GM19467 (cell line): ENCODE measurements around the gene TRAPPC2B.

Source experiments
- ATAC-seq: cut with Tn5 transposase; IDR thresholded peaks from one replicate; pipeline ENCODE4 v1.9.1; 2021; ENCODE audit warnings: mild to moderate bottlenecking, moderate library complexity; ENCODE audit not compliant: unreplicated experiment

Gene TRAPPC2B

DNA sequence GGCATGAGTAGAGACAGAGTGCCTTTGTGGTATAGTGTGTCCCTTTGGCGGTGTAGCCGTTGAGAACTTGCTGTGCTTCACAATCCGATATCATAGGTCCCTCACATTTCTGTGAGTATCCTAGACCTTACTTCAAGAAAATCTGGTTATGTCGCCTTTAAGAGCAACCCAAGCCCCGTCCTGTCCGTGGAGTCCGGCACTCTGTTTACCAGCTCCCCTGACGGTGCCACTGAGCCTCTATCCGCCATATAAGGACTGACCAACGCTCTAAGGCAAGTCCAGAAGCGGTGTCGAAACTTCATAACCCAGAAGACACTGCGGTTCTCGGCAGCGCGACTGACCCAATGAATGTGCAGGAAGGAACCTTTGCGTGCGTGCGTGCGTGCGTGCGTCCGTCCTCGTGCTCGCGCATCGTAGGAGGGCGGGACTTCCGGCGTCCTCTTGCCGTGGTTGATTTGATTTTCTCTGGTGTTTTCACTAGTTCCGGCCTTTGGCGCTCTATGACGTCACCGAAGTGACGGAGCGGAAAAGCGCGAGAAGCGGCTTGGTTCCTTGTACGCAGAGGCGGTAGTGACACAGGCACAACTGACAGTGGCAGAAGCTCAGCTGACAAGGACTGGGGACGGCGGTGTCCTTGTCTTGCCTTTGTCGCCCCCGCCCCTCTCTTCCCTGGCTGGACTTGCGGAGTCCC is at the start of gene TRAPPC2B, which contains the start of gene ZNF547:
TRAPPC2B (plus strand) TSS at position 555 of the 691 bp plus-strand sequence. CDS start 1,283 bp downstream, outside the sequence.
ZNF547 (plus strand) TSS at position 555 of the 691 bp plus-strand sequence. CDS start 5,005 bp downstream, outside the sequence.
- ATAC-seq = peak; percentile 82

DNA sequence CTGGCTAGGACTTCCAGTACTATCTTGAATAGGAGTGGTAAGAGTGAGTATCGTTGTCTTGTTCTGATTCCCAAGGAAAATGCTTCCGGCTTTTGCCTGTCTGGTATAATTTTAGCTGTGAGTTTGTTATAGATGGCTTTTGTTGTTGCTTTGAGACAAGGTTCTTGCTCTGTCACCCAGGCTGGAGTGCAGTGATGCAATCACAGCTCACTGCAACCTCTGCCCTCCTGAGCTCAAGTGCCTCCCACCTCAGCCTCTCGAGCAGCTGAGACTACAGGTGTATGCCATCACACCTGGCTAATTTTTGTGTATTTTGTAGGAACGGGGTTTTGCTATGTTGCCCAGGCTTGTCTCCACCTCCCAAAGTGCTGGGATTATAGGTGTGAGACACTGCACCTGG is 49.2 kb upstream of the TRAPPC2B start:
- no peak for ATAC-seq

DNA sequence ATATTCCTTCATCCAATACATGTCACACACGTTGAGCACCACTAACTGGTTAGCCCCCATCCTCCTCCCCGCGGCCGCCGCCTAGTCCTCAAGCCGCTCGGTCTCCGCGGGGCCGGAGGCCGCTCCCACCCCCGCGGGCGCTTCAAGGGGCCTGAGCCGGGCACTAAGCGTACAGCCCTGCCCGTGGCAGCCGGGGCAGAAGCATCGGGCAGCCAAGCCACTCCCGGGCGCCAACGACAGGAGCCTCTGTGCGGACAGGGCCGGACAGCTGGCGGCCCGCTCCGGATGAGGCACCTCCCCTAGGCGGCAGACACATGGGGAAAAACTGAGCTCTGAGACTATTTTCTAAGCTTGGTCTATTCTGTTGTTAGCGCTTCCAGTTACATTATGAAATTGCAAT is 45.8 kb upstream of the TRAPPC2B start:
- no peak for ATAC-seq

DNA sequence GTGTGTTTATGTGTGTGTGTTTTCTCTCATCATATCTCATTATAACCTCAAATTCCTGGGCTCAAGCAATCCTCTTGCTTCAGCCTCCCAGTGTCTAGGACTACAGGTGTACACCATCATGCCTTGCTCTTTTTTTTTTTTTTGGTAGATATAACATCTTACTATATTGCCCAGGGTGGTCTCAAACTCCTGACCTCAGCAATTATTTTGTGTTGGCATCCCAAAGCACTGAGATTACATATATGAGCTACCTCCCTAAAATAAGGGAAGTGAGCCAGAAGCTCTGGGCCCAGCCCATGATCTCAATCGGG is 43.5 kb upstream of the TRAPPC2B start:
- ATAC-seq = peak; percentile 20

DNA sequence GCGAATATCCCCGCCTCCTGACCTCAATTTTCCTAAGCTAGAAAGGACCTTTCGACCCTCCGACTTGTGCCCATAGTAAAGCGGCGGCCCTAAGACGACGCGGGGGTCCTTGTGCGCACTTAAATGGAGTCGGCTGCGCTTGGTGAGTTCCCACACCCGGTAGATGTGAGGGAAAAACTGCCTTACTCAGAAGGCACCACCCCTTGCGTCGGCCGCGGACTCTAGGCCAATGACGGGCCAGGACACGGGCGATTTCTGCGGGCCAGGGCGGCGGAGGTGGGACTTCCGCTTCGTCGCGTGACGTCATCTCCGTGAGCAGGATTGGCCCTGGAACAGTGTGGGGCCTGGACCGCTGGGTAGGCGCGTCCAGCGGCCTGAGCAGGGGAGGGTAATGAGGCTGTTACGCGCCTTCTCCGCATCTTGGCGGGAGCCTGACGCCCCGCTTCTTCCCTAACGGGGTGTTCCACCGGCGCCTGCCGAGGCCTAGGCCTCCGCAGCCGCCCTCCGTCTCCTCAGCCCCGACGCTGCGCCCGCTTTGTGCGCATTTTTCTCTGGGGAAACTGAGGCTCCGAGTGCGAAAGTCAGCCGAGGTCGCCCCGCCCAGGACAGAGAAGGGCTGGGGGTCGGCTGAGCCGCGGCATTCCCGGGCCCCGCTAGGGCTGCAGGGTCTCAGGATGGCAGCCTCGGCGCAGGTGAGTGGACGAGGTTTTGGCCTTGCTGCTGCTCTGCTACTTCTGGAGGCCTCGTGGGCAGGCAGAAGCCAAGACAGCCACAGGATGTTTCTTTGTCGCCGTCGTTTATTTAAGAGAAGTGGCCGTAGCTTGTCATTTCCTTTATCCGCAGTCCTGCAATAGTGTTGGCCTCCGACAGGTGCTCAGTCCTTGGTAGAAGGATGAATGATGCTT is 42.9 kb upstream of the TRAPPC2B start, which contains the start of gene ZNF543:
ZNF543 (plus strand) TSS at position 293 of the 905 bp plus-strand sequence; CDS start at position 675, 382 bp downstream.
- ATAC-seq = peak; percentile 94

DNA sequence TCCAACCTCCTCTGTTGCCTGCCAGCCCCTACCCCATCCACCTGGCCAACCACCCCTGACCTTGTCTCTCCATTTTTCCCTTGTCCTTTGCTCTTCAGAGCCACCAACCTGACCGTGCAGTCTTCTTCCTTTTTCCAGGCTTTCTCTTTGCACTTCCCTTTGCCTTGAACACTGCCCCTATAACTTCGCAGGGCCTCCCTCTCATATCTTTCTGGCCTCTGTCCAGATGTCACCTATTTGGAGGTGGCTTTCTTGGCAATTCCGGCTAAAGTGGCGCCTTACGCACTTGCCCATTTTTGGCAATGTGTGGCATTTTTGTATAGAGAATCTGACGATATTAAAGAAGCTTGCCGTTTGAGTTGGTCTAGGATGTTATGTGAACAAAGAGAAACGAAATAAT is 42.2 kb upstream of the TRAPPC2B start:
- ATAC-seq = no peak

DNA sequence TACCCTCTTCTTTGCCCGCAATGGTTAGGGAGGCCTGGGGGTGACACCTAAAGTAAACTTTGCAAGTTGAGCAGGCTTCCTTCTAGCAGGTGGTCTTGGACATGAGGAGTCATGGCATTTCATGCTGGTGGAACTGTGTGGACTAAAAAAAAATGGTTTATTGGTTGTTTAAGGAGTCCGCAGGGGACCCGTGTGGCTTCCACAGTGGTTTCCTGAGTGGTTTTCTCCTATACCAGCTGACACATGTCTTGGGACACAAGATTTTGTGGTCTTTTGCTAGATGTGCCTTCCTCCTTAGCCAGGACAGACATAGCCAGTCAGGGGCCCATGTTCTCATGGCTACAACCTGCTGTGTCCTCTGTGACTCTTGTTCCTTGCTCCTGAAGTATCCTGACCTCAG is 41.6 kb upstream of the TRAPPC2B start:
- ATAC-seq = no peak

DNA sequence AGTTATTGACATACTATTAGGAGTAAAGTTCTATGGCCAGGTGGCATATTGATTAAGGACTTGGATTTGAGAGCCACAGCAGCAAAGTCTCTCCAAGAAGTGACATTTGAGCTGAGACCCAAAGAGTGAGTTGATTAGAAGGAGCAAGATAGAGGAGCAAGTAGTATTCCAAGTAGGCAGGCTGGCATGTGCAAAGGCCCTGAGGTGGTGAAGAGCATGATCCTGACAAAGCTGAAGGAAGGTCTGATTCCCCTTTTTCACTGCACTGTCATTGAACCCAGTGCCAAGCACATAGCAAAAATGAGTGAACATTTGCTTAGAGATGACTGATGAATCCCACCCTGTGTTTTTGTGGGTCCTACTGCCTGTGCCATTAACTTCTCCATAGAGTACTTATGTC is 38.4 kb upstream of the TRAPPC2B start:
- ATAC-seq = no peak

DNA sequence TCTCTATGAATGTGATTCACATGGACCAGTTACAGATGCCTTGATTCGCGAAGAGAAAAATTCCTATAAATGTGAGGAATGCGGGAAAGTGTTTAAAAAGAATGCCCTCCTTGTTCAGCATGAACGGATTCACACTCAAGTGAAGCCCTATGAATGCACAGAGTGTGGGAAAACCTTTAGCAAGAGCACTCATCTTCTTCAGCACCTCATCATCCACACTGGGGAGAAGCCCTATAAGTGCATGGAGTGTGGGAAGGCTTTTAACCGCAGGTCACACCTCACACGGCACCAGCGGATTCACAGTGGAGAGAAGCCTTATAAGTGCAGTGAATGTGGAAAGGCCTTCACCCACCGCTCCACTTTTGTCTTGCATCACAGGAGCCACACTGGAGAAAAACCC is 35.4 kb upstream of the TRAPPC2B start:
- no peak for ATAC-seq

DNA sequence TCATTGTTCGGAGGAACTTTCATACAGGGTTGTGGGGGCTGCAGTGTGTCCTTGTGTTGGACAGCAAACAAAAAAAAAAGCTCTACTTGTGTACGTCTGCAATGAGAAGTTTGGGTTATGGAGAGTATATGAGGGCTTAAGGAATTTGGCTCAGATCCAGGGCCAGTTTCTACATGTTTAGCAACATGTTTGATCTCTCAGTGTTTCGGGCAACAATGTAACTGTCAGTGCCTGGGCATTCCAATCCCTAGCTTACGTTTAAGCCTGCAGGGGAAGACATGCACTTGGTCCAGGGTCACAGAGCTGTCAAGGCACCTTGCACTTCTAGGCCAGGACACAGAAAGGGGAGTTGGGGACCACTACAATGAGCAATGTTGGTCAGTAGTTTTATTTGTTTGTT is 29.2 kb upstream of the TRAPPC2B start:
- ATAC-seq = no peak

DNA sequence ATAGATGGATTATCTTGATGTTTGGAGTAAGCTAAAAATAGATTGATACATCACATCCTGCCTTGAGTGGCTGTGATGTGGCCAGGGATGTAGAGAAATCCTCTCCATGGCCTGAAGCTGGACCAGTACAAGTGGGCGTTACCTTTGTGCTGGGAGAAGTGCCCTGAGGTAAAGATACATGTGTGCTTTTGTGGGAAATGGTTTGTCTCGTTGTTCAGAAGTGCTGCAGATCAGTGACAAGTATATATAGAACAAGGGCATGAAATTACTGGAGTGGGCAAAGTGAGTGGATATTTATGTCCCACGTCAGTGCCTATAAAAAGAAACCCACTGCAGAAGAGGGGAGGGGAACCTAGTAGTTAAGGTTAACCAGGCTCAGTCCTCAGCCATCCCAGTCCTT is 24.5 kb upstream of the TRAPPC2B start:
- no peak for ATAC-seq

DNA sequence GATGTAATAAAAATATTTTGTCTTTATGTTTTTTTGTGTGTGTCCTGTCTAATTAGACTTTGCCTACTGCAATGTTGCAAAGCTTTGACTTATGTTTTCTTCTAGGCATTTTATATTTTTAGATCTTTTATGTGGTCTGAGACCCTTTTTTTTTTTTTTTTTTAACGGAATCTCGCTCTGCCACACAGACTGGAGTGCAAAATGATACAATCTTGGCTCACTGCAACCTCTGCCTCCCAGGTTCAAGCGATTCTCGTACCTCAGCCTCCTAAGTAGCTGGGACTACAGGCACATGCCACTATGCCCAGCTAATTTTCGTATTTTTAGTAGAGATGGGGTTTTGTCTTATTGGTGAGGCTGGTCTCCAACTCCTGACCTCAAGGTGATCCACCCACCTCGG is 20.8 kb upstream of the TRAPPC2B start:
- ATAC-seq = no peak

DNA sequence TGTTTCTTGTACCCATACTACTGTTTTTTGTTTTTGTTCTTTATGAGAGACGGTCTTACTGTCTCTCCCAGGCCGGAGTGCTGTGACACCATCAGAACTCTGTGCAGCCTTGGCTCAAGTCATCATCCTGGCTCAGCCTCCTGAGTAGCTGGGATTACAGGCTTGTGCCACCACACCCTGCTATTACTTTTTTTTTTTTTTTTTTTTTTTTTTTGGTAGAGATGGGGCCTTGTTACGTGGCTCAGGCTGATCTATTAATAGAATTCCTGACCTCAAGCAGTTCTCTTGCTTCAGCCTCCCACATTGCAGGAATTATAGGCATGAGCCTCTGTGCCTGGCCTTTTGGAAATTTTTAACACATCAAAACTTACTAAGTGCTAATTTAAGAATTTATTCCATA is 15.2 kb upstream of the TRAPPC2B start:
- ATAC-seq = no peak

DNA sequence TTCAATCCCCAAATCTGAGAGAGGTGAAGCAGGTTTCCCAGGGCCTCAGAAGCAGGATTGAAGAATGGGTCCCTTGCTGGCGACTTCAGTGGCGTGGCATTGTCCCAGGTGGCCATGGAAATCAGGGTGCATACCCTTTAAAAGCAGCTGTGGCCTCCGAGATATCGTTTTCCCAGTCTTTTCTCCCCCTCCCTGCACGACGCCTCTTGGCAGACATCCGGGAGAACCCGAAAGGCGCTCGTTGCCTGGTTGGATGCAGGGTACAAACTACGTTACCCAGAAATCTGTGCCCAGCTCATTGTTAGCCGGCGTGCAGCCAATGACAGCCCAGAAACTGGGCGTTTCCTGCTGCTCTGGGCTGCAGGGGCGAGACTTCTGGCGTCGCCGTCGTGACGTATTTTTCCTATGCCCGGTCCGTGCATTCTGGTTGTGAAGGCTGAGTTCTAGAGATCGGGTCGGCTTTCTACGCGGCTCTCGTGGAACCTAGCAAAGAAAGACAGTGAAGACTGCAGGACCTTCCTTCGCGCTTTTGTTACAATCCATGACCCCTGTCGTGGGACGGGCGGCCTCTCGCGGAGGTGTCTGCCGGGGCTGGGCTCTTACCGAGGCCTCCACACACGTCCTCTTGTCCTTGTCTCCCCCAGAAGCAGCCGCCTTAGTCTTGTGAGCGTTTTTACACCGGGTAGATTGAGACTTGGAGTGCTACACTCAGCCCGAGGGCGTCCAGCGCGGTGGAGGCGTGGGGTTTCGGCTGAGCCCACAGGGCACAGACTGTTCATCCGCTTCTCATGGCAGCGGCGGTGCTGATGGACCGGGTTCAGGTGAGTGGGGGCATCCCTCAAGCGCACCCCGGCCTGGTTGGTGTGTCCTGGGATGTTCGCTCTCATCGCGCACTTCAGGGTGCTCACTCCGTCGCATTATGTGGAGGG is 12.2 kb upstream of the TRAPPC2B start, which contains the start of gene ZNF304:
ZNF304 (plus strand) TSS at position 395 of the 929 bp plus-strand sequence; CDS start at position 789, 394 bp downstream.
- peak; percentile 96 for ATAC-seq

DNA sequence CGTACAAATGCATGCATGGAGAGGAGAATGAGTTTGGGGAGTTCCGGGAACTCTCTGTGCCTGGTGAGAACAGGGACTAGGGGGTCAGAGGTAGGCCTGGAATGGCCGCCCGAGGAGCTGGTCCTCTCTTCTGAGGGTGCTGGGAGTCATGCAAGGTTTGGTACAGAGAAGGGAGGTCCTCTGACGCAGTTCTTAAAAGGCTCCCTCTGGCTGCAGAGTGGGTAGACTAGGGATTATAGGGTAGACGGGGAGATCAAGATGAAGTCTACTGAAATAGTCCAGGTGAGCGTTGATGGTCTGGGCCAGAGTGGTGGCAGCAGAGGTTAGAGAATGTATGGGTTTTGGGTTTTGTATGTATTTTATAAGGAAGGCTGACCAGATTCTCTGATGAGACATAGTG is 11.5 kb upstream of the TRAPPC2B start:
- no peak for ATAC-seq

DNA sequence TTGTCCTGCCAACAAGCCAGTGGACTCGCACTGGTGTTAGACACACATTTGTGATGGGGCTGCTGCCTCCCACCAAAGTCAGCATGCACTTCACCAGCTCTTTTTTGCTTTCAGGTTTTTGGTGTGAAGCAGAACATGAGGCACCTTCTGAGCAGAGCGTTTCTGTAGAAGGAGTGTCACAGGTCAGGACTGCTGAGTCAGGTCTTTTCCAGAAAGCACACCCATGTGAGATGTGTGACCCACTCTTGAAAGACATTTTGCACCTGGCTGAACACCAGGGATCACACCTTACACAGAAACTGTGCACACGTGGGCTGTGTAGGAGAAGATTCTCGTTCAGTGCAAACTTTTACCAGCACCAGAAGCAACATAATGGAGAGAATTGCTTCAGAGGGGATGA is 7.4 kb upstream of the TRAPPC2B start:
- no peak for ATAC-seq

DNA sequence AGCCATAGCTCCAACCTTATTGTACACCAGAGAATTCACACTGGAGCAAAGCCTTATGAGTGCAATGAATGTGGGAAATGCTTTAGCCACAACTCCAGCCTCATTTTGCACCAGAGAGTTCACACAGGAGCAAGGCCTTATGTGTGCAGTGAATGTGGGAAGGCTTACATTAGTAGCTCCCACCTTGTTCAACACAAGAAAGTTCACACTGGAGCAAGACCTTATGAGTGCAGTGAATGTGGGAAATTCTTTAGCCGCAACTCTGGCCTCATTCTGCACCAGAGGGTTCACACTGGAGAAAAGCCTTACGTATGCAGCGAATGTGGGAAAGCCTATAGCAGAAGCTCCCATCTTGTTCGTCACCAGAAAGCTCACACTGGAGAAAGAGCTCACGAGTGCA is 5.9 kb upstream of the TRAPPC2B start:
- ATAC-seq = no peak

DNA sequence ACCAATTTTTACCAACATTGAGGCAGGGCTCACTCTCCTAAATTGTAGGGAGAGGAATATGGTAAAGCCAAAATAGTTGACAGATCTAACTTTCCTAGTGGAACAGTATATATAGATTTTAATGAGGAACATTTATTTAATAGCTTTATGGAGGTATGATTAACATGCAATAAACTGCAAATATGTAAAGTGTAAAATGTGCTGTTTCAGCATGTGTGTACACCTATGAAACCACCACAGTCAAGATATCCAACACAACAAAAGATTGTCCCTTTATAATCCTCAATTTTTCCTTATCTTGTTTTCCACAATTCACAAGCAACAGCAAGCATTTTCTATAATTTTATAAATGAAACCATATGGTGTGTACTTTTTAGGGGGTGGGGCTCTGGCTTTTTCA is 4.1 kb upstream of the TRAPPC2B start:
- no peak for ATAC-seq

DNA sequence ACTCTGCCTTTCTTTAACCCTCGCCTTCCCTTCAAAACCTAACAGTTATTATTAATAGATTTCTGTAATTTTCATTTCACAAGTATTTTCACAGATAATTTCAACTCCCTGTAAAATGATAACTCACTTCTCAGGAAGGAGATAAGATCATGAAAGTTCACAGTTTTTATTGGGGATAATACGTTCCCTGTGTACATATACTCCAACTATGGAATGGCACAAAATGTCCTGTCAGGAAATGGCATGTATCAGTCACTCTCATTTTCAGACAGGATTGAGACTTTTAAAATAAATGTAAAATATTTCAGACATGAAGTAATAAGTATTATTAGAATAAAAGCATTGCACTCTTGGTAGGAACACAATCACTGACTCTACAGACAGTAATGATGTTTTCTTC is 932 bp upstream of the TRAPPC2B start:
- ATAC-seq = no peak

DNA sequence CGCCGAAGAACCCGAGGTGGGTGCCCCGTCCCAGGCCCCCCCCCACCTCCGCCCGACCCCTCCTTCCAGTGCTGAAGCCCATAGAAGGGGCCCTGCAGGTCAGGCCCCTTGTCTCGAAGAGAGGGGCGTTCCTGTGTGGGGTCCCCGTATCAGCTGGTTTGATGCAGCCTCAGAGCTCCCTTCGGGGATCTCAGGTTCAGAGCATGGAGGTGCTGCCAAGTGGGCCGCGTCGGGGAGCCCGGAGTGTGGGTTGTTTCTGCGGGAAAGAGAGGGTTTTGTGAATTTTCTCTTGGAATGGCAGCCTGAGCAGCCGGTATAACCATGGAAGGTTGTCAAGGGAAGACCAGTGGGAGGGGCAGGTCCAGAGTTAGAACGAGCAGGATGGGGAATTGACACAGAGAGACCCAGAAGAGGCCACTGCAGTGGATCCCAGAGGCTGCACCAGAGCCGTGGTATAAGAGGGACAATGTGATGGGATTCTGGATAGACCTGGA is 384 bp downstream of the TRAPPC2B start:
- ATAC-seq = no peak

DNA sequence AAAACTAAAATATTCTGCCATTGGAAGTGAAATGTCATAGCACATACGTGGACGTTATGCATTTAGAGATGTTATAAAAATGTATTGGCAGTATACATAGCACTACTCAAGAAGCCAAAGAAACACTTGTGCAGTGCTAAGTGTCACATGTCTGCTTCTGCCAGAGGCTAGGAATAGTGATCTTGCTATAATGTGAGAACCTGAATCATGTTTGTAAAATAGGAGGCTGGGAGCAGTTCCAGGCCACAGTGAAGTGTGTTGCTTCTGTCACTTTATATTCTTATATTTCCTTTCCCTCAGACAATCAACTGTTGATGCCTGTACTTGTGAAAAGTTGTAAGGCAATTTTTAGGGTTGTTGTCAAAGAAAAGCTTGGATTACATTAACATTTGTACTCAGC is 3.4 kb downstream of the TRAPPC2B start:
- ATAC-seq = no peak
